ENCODE results near the gene TMEM9B.

DNA sequence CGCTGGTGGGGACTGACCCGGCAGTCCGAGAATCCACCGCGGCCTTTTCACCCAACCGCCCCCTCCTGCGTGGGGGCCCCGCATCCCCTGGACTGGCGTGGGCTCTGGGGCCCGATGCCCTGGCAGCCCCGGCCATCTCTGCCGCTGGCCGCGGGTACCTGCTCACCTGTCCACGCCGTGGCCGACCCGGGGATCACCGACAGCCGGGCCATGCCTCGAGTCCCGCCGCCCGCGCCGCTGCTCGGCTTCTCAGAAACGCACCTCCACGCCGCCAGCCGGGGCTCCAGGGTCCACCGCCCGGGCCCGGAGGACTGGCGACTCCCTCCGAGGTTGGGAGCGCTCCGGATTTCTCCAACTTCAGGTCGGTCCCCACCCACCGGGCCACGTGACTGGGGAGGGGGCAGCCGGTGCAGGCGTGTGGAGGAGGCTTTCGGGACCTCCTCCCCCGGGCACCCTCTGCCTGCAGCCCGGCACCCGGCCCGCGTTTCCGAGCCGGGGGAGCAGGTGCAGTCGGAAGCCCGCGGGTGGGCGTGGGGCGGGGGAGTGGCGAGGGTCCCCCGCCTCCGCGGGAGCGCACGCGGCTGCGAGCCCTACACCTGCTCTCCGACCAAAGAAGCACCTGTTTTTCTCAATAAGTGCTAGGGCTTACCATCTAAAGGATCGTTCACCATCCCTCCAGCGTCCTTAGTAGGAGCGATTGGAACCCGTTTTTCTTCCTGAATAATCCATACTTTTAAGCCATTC lies 40.1 kb upstream of the TMEM9B start:
- TF ChIP-seq, protein P1, sequence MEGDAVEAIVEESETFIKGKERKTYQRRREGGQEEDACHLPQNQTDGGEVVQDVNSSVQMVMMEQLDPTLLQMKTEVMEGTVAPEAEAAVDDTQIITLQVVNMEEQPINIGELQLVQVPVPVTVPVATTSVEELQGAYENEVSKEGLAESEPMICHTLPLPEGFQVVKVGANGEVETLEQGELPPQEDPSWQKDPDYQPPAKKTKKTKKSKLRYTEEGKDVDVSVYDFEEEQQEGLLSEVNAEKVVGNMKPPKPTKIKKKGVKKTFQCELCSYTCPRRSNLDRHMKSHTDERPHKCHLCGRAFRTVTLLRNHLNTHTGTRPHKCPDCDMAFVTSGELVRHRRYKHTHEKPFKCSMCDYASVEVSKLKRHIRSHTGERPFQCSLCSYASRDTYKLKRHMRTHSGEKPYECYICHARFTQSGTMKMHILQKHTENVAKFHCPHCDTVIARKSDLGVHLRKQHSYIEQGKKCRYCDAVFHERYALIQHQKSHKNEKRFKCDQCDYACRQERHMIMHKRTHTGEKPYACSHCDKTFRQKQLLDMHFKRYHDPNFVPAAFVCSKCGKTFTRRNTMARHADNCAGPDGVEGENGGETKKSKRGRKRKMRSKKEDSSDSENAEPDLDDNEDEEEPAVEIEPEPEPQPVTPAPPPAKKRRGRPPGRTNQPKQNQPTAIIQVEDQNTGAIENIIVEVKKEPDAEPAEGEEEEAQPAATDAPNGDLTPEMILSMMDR (IDR thresholded peaks at IDR 0.05), result no peak
- no peak for TF ChIP-seq POLR2A (IDR thresholded peaks at IDR 0.05)
